Stimulated activated naive B cell treated with anti-CD40 and anti-IgM and Interleukin-4, amounts not matched to agents 10 μg/mL and 1 μg/mL and 100 μg/mL, for 72 hours (primary cell): ENCODE measurements around the gene F11R.
"Not testable (repeated sequence)": the region's sequence is repeated elsewhere in the genome, so short reads cannot be mapped to it uniquely, and the experiment has no call there.

ENCODE experiments used
- ATAC-seq, 2 donors: fragments of 150-1000 bp; cut with Tn5 transposase; replicated peaks; 2 replicates each; pipeline ENCODE4 v1.10.0; 2021; ENCODE audit warnings: moderate library complexity in 1 of 2
- DNase-seq: peaks from one replicate; pipeline ENCODE4 v3.0.0; 2021
- H3K27ac Mint-ChIP-seq: one replicate; pipeline ENCODE4 v1.8.0; 2022; ENCODE audit warnings: mild to moderate bottlenecking, mixed read lengths
- H3K27me3 Mint-ChIP-seq, 2 donors: one replicate each; pipeline ENCODE4 v1.8.0; 2022; ENCODE audit warnings: mixed read lengths in 2 of 2
- H3K36me3 Mint-ChIP-seq, 2 donors: one replicate each; pipeline ENCODE4 v1.8.0; 2022; ENCODE audit warnings: mixed read lengths in 2 of 2, mild to moderate bottlenecking in 1 of 2
- H3K4me1 Mint-ChIP-seq, 2 donors: one replicate each; pipeline ENCODE4 v1.8.0; 2022; ENCODE audit warnings: mixed read lengths in 2 of 2, mild to moderate bottlenecking in 1 of 2
- H3K4me3 Mint-ChIP-seq, 2 donors: one replicate each; pipeline ENCODE4 v1.8.0; 2022; ENCODE audit warnings: mild to moderate bottlenecking in 2 of 2, mixed read lengths in 2 of 2, moderate library complexity in 1 of 2
- H3K9me3 Mint-ChIP-seq, 2 donors: one replicate each; pipeline ENCODE4 v1.8.0; 2022; ENCODE audit warnings: mixed read lengths in 2 of 2, mild to moderate bottlenecking in 1 of 2

The F11R gene

DNA sequence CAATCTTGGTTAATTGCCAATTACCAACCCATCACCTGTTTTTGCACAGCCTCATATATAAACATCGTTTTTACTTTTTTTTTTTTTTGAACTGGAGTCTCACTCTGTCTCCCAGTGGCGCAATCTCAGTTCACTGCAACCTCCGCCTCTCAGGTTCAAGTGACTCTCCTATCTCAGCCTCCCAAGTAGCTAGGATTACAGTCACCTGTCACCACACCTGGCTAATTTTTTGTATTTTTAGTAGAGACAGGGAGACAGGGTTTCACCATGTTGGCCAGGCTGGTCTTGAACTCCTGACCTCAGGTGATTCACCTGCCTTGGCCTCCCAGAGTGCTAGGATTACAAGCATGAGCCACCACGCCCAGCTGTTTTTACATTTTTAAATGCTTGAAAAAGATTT lies 28.9 kb downstream of the F11R start:
- not testable (repeated sequence) for H3K27ac Mint-ChIP-seq, H3K36me3 Mint-ChIP-seq, H3K27me3 Mint-ChIP-seq, ATAC-seq, H3K9me3 Mint-ChIP-seq, H3K4me3 Mint-ChIP-seq, DNase-seq
- H3K4me1 Mint-ChIP-seq: peaks cover 6 to 19% of the 10 kb centered on the region in 2 donors

DNA sequence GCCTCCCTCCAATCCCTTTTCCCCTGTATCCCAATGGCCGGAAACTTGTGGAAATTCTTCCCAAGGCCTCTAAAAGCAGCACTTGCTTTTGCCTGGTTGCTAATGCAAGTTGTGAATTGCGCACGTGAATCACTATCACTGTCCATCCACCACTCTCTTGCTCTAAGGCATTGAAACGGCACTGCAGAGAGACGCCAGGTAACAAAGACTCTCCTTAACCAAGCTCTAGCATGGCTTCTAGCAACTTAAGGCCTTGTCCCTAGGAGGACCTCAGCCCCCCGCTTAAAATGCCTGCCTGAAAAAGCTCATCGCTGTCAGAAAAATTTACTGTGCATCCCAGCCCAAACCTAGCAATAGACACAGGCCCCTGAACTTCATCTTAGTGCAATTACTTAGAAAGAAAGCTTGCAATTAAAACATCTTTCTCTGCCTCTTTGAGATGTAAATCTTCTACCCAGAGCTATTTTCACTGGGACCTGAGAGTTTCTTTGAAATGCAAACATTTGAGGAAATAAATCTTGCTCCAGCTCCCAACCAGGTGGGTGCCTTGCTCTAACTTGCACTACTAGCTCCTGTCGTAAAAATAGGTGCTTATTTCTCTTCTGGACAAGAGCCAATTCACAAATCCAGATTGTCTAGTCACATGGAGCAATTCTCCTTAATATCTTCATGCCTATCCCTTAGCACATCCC lies 33.4 kb downstream of the F11R start:
- ATAC-seq (no peak), DNase-seq (no peak)
- H3K27me3 Mint-ChIP-seq: peaks cover 4 to 6% of the 10 kb centered on the region in 2 donors
- no peaks in the 10 kb centered on the region for H3K9me3 Mint-ChIP-seq
- no peak overlapping the region for H3K27ac Mint-ChIP-seq
- H3K4me3 Mint-ChIP-seq: no peak overlapping the region
- H3K36me3 Mint-ChIP-seq: no peaks in the 10 kb centered on the region
- peaks cover 2 to 11% of the 10 kb centered on the region in 2 donors for H3K4me1 Mint-ChIP-seq

DNA sequence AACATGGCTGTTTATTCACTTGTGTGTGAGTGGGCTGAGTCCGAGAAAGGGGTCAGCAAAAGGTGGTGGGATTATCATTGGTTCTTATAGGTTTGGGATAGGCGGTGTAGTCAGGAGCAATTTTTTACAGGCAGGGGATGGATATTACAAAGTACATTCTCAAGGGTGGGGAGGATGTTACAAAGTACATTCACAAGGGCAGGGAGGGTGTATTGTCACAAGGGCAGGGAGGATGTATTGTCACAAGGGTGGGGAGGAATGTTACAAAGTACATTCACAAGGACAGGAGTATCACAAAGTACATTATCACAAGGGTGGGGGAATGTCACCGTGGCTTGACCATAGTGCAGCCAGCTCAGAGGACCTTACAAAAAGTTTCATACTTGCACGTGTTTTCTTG lies 35.2 kb downstream of the F11R start:
- Mint-ChIP-seq H3K9me3 (no peaks in the 10 kb centered on the region), H3K27ac (no peak overlapping the region), H3K4me3 (no peak overlapping the region), H3K27me3 (peaks cover 21 to 22% of the 10 kb centered on the region in 2 donors), H3K36me3 (no peaks in the 10 kb centered on the region), H3K4me1 (peaks cover 10 to 24% of the 10 kb centered on the region in 2 donors)
- no peak for DNase-seq
- ATAC-seq: no peak

DNA sequence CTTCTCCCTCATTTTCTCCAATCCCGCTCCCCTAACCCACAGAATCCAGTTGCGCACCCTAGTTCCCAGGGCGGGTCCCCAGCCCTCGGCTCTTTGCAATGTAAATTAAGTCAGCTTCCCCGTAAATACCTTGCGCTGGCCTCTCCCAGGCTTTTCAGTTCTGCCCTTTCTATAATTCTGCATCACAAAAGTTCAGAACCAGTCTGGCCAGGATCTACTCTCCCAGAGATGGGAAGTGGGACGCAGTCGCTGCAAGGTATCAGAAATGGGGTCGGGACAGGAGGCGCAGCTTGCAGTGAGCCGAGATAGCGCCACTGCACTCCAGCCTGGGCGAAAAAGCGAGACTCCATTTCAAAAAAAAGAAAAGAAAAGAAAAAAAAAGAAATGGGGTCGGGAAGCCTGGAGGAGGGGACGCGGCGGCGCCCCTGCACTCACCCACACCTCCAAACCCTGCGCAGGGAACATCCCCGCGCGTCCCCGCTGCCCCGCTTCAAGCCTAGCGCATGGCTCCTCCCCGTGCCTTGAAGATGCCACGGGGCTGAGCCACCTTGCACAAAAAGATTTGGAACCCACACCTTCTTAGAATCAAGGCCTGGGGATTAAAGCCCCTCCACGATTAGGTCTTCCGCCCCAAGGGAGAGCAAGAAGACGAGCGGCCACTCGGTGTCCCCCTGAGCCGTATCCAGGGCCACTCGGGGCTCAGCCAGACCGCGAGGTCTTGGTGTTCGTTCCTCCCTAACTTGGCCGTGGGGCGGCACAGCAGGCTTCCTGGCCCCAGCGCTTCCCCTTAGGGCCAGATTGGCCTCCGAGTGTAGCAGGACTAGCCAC lies 39.2 kb downstream of the F11R start:
- H3K9me3 Mint-ChIP-seq: no peaks in the 10 kb centered on the region
- H3K27ac Mint-ChIP-seq: no peak overlapping the region
- peaks cover 22 to 24% of the 10 kb centered on the region in 2 donors for H3K27me3 Mint-ChIP-seq
- DNase-seq (no peak), ATAC-seq (peak; percentile 75 to 79)
- peaks cover 8 to 14% of the 10 kb centered on the region in 2 donors for H3K4me1 Mint-ChIP-seq
- H3K4me3 Mint-ChIP-seq: peak overlapping the region; percentile 71 to 79
- H3K36me3 Mint-ChIP-seq: no peaks in the 10 kb centered on the region

DNA sequence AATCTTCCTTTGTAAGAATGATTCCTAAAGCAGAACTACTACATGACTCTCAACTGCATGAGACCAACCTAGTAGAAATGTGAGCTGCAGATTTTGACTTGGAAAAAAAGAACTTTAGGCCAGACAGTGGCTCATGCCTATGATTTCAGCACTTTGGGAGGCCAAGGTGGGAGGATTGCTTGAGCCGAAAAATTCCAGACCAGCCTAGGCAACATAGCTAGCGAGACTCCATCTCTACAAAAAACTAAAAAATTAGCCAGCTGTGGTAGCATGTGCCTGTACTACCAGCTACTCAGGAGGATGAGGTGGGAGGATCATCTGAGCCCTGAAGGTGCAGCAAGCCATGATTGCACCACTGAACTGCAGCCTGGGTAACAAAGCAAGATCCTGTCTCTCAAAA lies 41.7 kb downstream of the F11R start:
- H3K4me3 Mint-ChIP-seq: no peak overlapping the region
- peaks cover 22 to 24% of the 10 kb centered on the region in 2 donors for H3K27me3 Mint-ChIP-seq
- H3K4me1 Mint-ChIP-seq: peaks cover 10 to 14% of the 10 kb centered on the region in 2 donors
- H3K27ac Mint-ChIP-seq: no peak overlapping the region
- H3K9me3 Mint-ChIP-seq: no peaks in the 10 kb centered on the region
- DNase-seq (no peak), ATAC-seq (no peak)
- H3K36me3 Mint-ChIP-seq: no peaks in the 10 kb centered on the region

DNA sequence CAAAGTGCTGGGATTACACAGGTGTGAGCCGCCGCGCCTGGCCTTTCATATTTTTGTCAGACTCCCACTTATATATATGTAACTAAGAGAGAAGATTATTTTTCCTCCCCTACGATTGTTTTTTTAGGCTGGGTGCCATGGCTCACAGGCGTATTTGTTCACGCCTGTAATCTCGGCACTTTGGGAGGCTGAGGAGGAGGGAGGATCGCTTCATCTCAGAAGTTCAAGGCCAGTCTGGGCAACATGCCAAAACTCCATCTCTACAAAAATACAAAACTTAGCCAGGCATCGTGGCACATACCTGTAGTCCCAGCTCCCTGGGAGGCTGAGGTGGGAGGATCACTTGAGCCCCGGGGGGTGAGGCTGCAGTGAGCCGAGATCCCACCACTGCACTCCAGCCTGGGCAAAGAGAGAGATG lies 42.4 kb downstream of the F11R start:
- H3K36me3 Mint-ChIP-seq: no peaks in the 10 kb centered on the region
- DNase-seq (no peak), ATAC-seq (no peak)
- no peaks in the 10 kb centered on the region for H3K9me3 Mint-ChIP-seq
- H3K4me3 Mint-ChIP-seq: no peak overlapping the region
- peaks cover 10 to 14% of the 10 kb centered on the region in 2 donors for H3K4me1 Mint-ChIP-seq
- H3K27ac Mint-ChIP-seq: no peak overlapping the region
- peaks cover 21 to 24% of the 10 kb centered on the region in 2 donors for H3K27me3 Mint-ChIP-seq

DNA sequence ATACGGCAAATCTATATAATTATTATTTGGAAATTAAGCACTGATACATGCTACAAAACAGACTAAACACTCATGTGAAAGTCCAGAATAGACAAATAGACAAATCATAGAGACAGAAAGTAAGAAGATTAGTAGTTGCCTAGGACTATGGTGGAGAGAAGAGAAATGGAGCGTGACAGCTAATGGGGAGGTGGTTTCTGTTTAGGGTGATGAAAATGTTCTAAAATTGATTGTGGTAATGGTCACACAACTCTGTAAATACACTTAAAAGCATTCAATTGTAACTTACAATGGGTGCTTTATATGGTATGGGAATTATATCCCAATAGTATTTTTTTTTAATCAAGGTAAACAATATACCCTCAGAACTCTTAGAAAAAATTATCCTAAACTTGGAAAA lies 45.9 kb downstream of the F11R start:
- no peak for DNase-seq
- no peak for ATAC-seq
- no peak overlapping the region for H3K27ac Mint-ChIP-seq

DNA sequence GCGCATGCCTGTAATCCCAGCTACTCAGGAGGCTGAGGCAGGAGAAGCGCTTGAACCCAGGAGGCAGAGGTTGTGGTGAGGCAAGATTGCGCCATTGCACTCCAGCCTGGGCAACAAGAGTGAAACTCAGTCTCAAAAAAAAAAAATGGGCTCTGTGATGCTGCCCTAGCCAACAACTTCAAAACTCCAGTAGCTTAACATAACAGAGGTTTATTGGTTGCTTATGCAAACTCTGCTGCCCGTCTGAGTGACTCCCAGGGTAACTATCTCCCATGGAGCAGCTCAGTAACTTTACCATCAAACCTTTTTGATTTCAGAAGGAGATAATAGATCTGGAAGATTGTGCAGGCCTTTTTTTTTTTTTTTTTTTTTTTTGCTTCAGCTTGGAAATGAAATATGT lies 47.5 kb downstream of the F11R start:
- Mint-ChIP-seq H3K9me3 (no peaks in the 10 kb centered on the region), H3K27ac (no peak overlapping the region), H3K27me3 (no peaks in the 10 kb centered on the region), H3K4me1 (peaks cover 13 to 21% of the 10 kb centered on the region in 2 donors), H3K4me3 (no peak overlapping the region), H3K36me3 (no peaks in the 10 kb centered on the region)
- ATAC-seq (no peak), DNase-seq (no peak)

More for the DNA sequence above, 45.9 kb downstream of the F11R start:
- Mint-ChIP-seq H3K36me3 (no peaks in the 10 kb centered on the region), H3K4me1 (peaks cover 13 to 21% of the 10 kb centered on the region in 2 donors), H3K27me3 (no peaks in the 10 kb centered on the region), H3K9me3 (no peaks in the 10 kb centered on the region), H3K4me3 (no peak overlapping the region)

DNA sequence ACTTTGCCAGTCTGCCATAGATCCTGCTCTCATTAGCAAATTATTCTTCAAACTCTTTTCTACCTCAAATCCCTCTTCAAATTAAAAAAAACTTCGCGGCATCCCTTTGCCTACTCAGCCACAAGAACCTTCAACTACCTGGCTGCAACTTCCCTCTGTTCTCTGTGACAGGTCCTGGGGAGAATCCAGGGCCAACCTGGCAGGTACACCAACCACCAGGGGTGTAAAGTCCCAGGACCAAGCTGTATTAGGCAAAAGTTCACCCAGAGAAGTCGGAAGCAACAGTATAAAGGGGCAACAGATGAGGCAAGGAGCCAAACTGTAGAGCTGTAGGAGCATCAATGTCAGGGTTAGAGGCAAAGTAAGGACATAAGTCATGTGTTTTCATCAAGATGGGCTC lies 48.0 kb downstream of the F11R start:
- Mint-ChIP-seq H3K4me3 (no peak overlapping the region), H3K4me1 (peaks cover 13 to 21% of the 10 kb centered on the region in 2 donors), H3K27me3 (no peaks in the 10 kb centered on the region), H3K9me3 (no peaks in the 10 kb centered on the region), H3K36me3 (no peaks in the 10 kb centered on the region), H3K27ac (no peak overlapping the region)
- ATAC-seq (no peak), DNase-seq (no peak)

DNA sequence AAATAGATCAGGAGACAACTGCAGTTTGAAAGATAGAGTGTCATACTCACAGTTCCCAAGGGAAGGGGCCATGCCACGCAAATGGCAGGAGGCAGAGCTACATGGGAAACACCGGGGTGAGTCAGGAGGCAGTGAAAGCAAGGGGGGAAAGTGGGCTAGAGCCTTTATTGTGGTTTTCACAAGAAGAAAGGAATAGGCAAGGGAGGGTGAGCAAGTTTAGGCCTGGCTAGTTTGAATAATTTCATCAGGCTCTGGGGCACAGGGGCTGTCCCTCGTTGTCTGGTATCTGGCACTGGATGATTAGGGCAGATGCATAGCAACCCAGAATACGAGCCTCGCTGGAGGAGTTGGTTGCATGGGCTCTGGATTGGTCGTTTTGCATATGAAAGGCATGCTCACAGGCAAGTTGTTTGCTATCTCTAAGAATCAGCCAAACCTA lies 49.3 kb downstream of the F11R start:
- Mint-ChIP-seq H3K27ac (peak overlapping the region; percentile 79), H3K4me1 (peaks cover 13 to 21% of the 10 kb centered on the region in 2 donors), H3K4me3 (peak overlapping the region; percentile 1 to 2), H3K9me3 (no peaks in the 10 kb centered on the region), H3K36me3 (no peaks in the 10 kb centered on the region), H3K27me3 (no peaks in the 10 kb centered on the region)
- peak; percentile 99 for ATAC-seq
- DNase-seq: peak; percentile 73

DNA sequence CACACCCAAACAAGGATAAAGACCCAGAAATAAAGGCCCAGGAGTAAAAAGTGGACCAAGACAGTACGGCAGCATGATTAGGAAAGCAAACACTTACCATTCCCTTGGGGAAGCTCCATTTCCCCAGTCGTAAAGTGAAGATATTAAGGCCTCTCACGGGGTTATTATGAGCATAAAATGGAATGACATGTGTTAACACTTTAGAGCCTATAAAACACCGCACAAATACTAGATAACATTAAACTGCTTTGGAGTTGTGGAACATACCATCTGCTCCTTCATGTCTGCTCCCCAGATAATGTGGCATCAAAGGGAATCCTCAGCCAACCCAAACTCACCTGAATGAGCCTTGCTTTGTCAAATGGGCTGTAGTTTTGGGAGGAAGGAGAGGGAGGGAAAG lies 57.4 kb downstream of the F11R start:
- Mint-ChIP-seq H3K27ac (no peak overlapping the region), H3K9me3 (no peaks in the 10 kb centered on the region), H3K4me1 (no peaks in the 10 kb centered on the region), H3K27me3 (no peaks in the 10 kb centered on the region), H3K36me3 (no peaks in the 10 kb centered on the region), H3K4me3 (no peak overlapping the region)
- no peak for ATAC-seq
- DNase-seq: no peak

DNA sequence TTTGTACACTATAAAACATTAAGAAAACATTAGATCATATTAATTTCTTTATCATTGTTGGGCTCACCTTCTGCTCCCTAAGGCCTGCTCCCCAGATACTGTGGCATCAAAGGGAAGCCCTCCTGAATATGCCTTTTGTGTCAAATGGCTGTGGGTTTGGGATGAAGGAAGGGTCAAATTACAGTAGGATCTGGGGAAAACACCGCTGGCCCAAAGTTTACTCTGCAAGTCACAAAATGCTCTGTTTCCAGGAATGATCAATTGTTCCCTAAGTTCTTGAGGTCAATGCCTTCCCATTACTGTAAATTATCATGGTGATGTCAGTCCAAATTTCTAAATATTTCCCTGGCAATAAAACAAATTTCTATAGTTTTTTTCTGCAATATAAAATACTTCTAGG lies 59.5 kb downstream of the F11R start:
- Mint-ChIP-seq H3K4me3 (no peak overlapping the region), H3K36me3 (no peaks in the 10 kb centered on the region), H3K27me3 (no peaks in the 10 kb centered on the region), H3K9me3 (no peaks in the 10 kb centered on the region), H3K4me1 (no peaks in the 10 kb centered on the region), H3K27ac (no peak overlapping the region)
- no peak for DNase-seq
- no peak for ATAC-seq

DNA sequence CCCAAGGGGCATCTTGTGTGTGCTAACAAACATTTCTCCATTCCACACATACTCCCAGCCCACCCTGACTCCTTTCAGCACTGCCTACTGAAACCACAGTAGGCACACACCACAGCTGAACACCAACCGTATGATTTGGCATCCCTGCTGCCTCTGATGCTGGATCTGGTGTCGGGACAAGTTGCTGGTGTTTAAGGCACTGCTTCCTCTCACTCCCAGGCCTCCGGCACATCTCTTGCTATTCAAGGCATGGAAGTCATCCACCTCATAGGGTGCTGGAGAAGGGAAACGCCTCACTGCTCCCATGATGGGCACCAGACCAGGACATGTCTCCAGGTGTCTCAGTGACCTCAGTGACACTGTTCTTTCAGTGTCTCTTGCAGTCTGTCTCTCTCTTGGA lies 64.0 kb downstream of the F11R start:
- Mint-ChIP-seq H3K27ac (no peak overlapping the region), H3K4me1 (peaks cover 4 to 9% of the 10 kb centered on the region in 2 donors), H3K9me3 (no peaks in the 10 kb centered on the region), H3K4me3 (no peak overlapping the region), H3K27me3 (no peaks in the 10 kb centered on the region), H3K36me3 (no peaks in the 10 kb centered on the region)
- ATAC-seq (no peak), DNase-seq (no peak)

DNA sequence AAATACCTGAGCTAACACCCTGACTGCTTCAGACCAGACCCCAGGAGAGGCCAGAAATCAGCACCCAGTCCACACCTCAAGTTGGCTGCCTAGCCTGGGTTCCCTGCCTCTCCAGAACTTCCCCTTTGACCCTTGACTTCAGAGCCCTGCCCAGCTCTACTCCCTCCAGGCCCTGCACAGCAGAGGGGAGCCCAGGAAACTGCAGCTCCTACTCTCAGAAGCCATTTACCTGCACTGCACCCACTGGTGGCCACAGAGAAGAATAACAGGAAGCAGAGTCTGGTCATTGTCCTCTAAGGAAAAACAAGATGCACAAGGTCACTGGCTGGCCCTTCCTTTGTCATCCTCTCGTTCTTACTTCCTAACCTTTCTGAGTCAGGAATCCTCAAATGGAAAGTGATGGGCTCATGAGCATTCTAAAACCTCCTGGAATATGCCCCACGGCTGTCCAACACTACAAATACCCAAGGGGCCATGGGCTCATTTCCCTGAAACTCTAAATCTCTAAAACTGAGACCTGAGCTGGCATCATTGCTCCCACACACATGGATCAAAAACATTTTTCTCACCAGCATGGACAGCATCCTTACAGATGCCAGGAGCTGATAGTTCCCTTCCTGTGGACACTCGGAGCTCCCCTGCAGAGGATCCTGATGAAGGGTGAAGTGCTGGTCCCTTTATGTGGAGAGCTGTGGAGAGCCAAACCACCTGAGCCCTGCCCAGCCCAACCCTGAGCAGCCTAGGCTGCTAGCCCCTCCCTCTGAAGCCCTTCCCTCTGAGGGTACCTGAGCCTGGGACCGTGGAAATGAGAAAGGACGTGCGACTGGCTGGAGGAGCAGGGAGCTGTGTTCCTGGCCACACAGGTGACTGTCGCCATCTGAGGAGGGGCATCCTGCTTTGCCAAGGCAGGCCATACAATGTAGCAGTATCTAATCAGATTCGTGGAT lies 66.5 kb downstream of the F11R start, which contains the start of gene ITLN2:
Gene ITLN2, minus strand, starts transcription at position 652 of the 947 bp plus-strand sequence. Its CDS starts 68 bp downstream, at position 584.
- peak; percentile 31 for DNase-seq
- H3K27me3 Mint-ChIP-seq: no peaks in the 10 kb centered on the region
- no peaks in the 10 kb centered on the region for H3K36me3 Mint-ChIP-seq
- H3K4me1 Mint-ChIP-seq: peaks cover 7 to 14% of the 10 kb centered on the region in 2 donors
- H3K9me3 Mint-ChIP-seq: no peaks in the 10 kb centered on the region
- ATAC-seq: peak; percentile 83 to 86
- peak within 1 kb of the TSS; percentile 38 for H3K27ac Mint-ChIP-seq
- H3K4me3 Mint-ChIP-seq: no peak within 1 kb of the TSS
